Measurements from ENCODE around the gene MGST2. TPM values are rescaled to one million over a fixed set of nuclear protein-coding genes. Genes with fewer than 3 reads are reported as not detected.

Gene MGST2
- total RNA-seq, 1 donor from 2014 or later, result 4.1 TPM

DNA sequence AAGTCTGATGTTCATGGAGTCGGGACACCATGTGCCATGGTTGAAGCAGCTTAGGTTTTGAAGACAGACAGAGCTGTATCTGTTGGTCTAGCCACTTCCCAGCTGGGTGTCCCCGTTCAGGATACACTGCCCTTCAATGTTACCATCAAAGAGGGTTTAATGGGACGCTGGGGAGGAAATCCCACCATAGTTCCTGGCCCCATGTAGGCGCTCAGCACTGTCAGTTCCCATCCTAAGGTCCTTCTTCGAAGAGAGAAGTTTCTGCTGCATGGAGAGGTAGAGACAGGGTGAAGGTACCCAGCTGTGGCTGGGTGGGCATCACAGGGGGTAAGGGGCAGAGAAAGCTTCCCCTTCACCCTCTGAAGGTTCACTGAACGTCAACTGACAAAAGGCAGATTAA is 3.7 kb downstream of the MGST2 start:
- DNase-seq (ENCODE audit: low spot score in 2 of 2), result no peak
- FAIRE-seq, result no peak

DNA sequence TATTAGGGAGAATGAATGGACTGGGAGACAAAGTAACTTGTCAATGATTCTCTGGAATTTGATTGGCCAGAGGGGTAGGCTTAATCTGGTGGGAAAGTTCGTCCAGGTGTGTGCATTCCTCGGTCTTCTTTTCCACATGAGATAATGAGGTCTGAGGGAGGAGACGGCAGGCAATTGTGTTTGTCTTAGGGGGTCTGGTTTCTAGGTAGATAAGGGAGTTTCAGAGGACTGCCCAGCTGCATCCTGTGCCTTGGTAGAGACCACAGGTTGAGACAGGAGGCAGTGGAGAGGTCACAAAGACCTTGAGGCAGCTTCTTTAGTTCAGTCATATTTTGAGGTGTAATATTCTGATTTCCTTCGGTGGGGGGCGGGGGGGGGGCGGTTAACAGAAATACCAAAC is 4.3 kb downstream of the MGST2 start:
- FAIRE-seq (no peak), DNase-seq (ENCODE audit: low spot score in 2 of 2) (no peak)

DNA sequence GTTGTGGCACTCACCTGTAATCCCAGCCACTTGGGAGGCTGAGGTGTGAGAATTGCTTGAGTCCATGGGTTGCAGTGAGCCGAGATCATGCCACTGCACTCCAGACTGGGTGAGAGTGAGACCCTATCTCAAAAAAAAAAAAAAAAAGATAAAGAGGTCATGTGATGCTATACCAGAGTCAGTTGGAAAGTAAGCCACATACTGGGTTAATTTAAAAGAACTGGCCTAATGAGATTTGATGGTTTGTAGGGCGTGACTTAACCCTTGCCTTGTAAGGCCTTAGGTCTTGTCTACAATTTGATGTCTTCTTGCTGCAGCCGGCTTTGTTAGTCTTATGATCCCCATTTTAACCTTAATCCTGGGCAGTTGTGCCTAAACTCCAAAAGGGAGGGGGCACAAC is 5.2 kb downstream of the MGST2 start:
- no peak for FAIRE-seq
- no peak for DNase-seq (ENCODE audit: low spot score in 2 of 2)

DNA sequence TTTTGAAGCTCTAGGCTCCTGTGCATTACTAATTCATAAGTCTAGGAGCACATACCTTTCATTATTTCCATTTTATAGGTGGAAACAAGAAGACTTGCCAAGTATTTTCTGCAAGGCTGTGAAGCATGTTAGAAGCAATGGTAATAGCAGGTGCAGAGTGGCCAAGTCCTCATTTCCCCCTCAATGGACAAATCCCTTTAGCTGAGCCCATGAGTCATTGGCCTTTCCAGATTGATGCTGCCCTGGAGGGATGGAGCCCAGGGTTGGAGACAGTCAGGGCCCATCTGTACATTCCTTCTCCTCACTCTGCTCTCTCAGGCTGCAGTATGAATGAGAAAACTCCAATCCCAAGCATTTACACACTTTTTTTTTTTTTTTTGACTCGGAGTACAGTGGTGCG is 6.6 kb downstream of the MGST2 start:
- DNase-seq (ENCODE audit: low spot score in 2 of 2) (no peak), FAIRE-seq (no peak)

DNA sequence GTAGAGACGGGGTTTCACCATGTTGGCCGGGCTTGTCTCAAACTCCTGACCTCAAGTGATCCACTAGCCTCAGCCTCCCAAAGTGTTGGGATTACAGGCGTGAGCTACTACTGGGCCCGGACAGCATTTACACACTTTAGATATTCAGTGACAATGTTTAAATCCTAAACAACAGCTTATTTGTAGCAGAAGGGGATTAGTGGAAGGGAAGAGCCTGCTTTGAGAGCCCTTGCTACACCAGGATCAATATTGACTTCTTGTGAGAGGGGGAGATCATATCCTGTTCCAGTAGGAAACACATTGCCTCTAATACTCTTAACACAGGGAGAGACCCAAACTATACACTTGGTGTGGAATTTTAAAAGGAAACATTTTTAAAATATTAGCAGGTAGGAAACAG is 7.1 kb downstream of the MGST2 start:
- no peak for FAIRE-seq

DNA sequence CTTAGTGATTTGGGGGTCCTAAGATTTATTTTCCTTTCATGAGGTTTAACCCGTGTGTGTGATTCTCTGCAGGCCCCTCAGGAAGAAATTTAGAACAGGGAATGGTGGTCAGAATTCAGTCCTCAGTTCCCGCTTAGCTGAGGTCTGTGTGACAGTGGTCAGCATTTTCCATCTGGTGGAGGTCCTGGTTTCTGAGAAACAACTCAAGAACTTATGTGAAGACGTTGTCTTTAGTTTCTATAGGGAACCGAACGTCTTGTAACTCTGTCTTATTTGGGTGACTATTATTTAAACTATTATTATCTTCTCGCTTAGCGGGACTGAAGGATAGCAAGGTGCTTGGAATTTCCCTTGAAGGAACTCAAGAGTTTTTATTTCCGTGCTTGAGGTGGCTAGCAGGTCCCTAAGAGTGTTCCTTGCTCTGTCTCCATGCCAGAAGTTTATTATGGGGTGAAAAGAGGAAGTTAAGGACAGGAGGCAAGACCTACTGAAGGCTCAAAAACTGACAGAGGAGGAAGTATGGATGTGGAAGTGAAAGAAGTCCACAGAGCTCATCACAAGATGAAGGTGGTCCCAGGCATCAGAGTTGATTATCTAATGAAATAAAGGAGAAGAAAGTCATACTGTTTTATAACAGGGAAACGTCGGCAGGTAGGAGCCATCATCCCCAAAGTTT is 9.4 kb downstream of the MGST2 start:
- no peak for DNase-seq (ENCODE audit: low spot score in 2 of 2)

More for the DNA sequence above, 7.1 kb downstream of the MGST2 start:
- DNase-seq (ENCODE audit: low spot score in 2 of 2), result no peak

DNA sequence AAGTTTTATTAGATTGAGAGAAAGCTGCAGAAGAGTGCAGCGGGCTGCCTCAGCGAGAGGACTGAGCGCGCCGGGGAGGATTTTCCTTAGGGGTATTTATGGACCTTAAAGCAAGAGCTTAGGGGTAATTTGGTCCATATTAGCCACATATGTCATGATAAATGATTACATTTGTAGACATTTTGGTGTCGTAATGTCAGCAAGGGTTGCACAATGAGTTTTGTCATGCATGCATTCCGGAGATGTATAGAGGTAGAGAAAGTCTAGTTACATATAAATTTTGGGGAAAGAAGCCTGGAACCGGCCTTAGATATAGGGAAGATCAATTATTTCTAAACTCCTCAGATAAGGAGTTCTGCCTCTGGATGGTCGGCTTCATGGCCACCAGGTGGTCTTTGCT is 10.0 kb downstream of the MGST2 start:
- FAIRE-seq (no peak), DNase-seq (ENCODE audit: low spot score in 2 of 2) (no peak)

More for the DNA sequence above, 9.4 kb downstream of the MGST2 start:
- no peak for FAIRE-seq

DNA sequence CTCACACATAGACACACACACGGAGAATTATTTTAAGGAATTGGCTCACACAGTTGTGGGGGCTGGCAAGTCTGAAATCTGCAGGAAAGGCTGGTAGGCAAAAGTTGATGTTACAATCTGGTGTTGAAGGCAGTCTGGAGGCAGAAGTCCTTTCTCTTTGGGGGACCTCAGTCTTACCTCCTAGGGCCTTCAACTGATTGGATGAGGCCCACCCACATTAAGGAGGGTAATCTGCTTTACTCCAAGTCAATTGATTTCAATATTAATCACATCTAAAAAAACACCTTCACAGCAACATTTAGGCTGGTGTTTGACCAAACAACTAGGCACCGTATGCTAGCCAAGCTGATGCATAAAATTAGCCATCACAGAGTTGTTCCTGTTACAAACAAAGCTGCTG is 10.7 kb downstream of the MGST2 start:
- DNase-seq (ENCODE audit: low spot score in 2 of 2) (no peak), FAIRE-seq (no peak)

DNA sequence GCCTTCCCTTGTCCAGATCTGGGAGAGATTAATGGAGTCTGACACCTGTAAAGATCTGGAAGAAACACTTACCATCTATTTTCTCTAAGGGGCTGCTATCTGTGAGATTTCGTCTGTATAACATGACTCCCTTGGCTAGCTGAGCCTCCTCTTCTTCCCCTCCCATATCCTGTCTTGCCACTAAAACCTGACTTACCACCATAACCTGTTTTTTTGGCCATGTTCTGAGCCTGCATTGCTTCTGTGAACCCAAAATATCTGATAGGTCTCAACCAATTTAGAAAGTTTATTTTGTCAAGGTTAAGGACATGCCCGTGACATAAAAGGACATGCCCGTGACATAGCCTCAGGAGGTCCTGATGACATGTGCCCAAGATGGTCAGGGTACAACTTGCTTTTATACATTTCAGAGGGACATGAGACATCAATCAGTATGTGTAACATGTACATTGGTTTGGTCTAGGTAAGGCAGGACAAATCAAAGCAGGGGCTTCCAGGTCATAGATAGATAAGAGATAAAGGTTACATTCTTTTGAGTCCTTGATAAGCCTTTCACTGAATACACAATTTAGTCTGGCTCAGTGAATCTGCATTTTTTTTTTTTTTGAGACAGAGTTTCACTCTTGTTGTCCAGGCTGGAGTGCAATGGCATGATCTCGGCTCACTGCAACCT is 11.4 kb downstream of the MGST2 start:
- FAIRE-seq, result no peak
- DNase-seq (ENCODE audit: low spot score in 2 of 2), result no peak

DNA sequence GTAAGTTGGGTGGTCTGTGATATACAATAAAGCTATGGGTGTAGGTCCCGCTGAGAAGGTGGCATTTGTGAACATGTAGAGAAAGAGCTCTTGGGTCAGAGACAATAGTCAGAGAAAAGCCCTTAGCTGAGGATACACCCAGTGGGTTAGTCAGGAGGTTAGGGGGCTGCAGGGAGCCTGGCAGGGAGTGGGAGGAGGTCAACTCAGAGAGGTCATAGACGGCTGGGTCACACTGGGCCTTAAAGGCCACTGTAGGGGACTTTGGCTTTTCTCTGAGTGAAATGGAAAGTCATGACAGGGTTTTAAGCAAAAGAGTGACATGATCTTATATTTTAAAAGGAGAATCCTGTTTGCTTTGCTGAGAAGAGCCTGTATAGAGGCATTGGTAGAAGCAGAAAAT is 16.7 kb downstream of the MGST2 start:
- DNase-seq (ENCODE audit: low spot score in 2 of 2) (no peak), FAIRE-seq (no peak)

DNA sequence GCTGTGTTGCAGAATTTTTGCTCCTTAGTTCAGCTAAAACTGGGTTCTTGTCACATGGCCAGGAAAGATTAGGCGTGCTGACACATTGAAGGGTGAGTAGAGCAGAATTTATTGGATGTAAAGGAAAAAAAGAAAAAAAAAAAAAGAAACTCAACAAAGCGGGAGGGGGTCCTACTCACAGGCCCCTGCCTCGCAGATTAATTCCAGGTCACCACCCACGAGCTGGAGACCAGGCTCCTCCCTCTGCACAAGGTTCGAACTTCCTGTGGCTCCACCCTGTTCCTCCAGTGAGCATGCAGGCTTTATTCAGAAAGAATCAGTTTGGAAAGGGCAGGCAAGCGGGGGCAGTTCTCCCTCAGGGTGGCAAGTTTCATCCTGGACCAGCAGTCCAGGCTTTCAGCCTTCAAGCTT is 17.1 kb downstream of the MGST2 start:
- no peak for FAIRE-seq

DNA sequence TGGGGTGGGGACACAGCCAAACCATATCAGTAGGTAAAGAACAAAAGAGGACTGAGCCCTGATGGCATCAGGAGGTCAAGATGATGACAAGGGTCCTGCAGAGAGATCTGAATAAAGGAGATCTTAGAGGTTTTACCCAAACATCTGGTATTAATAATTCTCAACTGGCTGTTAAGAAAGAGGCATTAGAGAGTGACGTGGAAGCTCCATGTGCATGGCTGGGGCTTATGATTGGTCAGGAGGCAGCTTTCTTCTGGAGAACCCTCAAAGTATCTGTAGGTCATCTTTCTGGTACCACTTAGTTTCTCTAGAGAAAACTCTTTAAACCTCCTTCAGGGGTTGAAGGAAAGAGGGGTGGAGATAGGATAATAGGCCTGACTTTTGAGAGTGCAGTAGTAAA is 18.7 kb downstream of the MGST2 start:
- DNase-seq (ENCODE audit: low spot score in 2 of 2), result no peak
- no peak for FAIRE-seq

More for the DNA sequence above, 17.1 kb downstream of the MGST2 start:
- no peak for DNase-seq (ENCODE audit: low spot score in 2 of 2)

DNA sequence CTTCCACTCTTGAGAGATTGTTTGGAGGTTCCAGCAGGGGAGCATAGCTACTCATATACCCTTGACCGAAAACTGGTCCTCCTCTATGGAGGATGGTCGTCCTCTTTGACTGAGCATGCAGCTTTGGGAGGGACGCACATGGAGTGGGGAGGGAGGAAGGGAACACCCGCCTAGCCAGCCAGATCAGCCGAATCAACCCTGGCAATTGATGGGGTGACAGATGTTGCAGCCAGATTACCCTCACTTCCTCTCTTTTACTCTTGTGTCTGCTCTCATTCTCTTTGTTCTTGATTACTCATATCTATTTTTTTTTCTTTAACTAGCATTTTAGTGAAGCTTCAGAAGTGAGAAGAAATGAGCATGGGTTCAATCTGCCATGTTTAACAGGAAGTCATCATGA is 19.6 kb downstream of the MGST2 start:
- FAIRE-seq, result no peak
- no peak for DNase-seq (ENCODE audit: low spot score in 2 of 2)

DNA sequence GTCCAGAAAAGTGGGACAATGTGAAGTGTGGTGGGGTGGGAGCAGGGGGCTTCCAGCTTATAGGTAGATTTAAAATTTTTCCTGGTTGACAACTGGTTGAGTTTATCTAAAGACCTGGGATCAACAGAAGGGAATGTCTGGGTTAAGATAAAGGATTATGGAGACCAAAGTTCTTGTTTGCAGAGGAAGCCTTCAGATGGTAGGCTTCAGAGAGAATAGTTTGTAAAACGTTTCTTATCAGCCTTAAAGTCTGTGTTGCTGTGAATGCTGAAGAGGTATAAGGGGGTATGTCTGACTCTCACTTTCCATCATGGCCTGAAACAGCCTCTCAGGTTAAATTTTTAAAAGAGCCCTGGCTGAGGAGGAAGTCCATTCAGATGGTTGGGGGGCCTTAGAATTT is 20.5 kb downstream of the MGST2 start:
- no peak for DNase-seq (ENCODE audit: low spot score in 2 of 2)
- no peak for FAIRE-seq

DNA sequence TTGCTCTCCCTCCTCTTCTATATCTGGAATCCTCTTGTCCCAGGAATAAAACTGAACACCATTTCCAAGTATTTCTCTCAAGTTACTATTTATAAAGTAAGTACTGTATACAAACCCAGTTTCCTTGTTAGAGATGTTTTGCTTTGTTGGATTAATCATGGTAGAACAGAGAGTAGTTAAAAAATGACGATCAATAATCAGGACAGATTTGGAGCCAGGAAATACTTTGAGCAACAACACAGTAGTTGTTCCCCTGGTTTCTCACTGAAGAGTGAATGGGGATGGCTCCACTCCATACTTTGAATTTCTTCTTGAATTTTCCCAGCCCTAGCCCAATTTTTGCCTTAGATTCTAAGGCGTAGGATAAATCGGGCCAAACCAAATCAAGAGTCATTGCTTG is 21.4 kb downstream of the MGST2 start:
- DNase-seq (ENCODE audit: low spot score in 2 of 2) (no peak), FAIRE-seq (no peak)

DNA sequence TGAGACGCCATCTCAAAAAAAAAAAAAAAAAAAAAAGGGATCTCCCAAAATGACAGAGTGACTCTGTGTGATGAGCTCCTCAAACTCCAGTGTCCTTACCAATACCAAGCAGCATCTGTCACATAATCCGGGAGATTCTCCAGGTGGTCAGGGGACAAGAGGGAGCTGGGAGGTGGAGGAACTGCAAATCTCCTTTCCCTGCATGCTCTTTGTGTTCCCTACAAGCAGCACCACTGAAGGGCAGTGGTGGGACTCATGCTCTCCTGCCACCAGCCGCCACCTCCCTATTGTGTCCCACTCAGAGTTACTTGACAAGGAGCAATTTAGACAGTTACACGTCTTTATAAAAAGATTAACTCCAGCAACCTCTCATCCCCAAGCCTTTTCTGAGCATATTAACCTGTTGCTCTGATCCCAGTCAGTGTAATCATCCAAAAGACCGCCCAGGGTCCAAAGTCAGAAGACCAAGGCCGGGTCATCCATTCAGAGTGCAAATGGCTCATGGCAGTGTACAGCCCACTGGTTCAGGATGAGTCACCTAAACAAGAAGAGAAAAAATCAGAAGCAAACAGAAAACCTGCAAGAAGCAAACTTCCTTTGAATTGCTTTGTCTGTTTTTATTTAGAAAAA is 23.6 kb downstream of the MGST2 start:
- DNase-seq (ENCODE audit: low spot score in 2 of 2), result no peak
- no peak for FAIRE-seq

DNA sequence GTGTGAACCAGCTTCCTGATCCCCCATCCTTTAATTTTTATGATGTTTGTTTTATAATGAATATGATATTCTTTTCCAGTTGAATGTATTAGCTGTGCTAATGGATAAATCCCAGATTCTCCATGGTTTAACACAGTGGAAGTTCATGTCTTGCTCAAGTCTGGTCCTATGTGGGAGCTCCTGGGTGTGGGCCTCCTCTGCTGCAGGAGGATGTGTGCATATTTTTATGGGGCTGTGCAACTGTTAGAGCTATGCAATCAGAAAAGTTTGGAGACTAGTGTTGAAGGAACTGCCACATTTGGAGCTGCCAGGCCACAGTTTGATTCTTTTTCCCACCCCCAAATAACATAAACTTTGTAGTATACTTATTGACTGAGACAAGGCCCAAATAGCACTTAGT is 24.8 kb downstream of the MGST2 start:
- DNase-seq (ENCODE audit: low spot score in 2 of 2) (no peak), FAIRE-seq (no peak)

DNA sequence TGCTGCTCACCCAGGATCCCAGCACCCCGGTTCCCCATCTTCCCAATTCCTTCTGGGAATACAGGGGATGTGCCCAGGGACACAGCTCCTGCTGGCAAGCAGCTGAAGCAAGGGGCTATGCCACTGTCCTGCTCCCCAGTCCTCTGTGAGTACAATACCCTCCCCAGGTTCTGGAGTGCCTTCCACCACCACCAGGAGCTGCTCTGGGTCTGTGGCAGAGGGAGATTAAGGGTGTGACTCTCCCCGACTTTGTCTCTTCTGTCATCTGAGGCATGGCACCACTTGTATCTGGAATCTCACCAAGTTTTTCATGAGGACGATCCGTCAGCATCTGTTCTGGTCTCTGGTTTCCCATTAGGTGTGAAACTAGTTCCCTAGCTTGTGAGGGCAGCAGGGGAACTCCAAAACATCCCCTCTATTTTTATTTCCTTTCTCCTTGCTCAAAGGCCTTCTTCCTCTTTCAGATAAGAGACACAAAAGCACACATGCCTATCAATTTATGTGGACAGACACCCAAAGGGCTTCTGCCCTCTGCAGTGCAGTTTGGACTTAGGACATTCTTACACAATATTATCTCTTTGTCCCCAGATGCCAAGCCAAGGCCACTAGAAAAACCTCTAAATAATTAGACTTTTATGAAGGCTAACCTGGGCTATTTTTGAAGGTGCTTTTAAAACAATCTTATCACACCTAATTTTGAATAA is 26.8 kb downstream of the MGST2 start:
- DNase-seq (ENCODE audit: low spot score in 2 of 2) (no peak), FAIRE-seq (no peak)

DNA sequence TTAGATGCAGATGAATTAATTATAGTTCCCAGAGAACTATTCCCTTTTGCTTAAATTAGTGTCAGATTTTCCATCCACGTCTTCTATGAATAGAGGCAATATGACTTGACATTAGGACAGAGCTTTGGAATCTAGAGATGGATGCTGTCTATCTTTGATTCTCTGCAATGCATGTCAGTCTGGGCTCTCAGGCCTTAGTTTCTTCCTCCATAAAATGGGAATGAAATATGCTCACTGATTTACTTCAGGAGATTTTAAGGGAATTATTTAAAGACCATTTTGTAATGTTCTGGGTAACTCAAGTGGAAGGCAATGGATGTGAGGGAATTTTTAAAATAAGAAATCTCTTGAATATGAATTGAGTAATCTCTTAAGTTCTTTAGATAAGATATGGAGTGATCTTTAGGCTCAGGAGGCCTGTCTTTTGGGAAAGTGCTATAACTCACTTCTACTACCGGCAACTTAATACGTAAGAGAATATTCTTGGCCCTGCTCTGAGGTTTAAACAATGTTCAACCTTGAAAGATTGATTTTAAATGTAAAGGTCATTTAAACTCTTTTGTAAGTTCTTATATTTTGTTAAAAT is 29.0 kb downstream of the MGST2 start:
- FAIRE-seq, result no peak
- DNase-seq (ENCODE audit: low spot score in 2 of 2), result no peak

DNA sequence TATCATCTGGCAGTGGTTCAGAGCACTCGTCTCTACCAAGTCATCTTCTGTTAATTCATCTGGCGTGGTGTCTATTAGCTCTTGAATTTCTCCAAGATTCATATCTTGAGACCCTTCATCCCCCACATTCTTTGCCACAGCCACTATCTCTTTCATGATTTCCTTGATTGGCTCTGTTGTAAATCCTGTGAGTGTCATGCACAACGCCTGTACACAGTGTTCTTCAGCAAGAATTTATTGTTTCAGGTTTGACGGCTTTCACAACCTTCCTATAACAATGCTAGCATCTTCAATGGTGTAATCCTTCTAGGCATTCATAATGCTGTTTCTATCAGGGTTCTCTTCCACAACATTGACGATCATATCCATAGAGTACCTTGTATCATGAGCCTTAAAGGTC is 30.9 kb downstream of the MGST2 start:
- FAIRE-seq (no peak), DNase-seq (ENCODE audit: low spot score in 2 of 2) (no peak)

All from frontal cortex (tissue), 4 donors.